Activated CD4-positive, alpha-beta T cell treated with anti-CD3 and anti-CD28 coated beads, Interleukin-2, amount 10 ng/mL, durations not matched to agents 24 days and 14 days (primary cell): Measurements from ENCODE around the gene GMEB2. TPM values are rescaled to one million over a fixed set of nuclear protein-coding genes. Genes with fewer than 3 reads are reported as not detected.
"Not testable (repeated sequence)": the region's sequence is repeated elsewhere in the genome, so short reads cannot be mapped to it uniquely, and the experiment has no call there.

Experiments
- DNase-seq: peaks from one replicate; pipeline ENCODE4 v3.0.0; 2022
- H3K27ac Mint-ChIP-seq: one replicate; pipeline ENCODE4 v1.8.0; 2022; ENCODE audit warnings: mild to moderate bottlenecking, mixed read lengths
- H3K27me3 Mint-ChIP-seq: one replicate; pipeline ENCODE4 v1.8.0; 2022; ENCODE audit warnings: mixed read lengths
- H3K36me3 Mint-ChIP-seq: one replicate; pipeline ENCODE4 v1.8.0; 2022; ENCODE audit warnings: low read depth, mild to moderate bottlenecking, mixed read lengths
- H3K4me1 Mint-ChIP-seq: one replicate; pipeline ENCODE4 v1.8.0; 2021; ENCODE audit warnings: mixed read lengths
- H3K4me3 Mint-ChIP-seq: one replicate; pipeline ENCODE4 v1.8.0; 2022; ENCODE audit warnings: mild to moderate bottlenecking, moderate library complexity, mixed read lengths
- H3K9me3 Mint-ChIP-seq: one replicate; pipeline ENCODE4 v1.8.0; 2021; ENCODE audit warnings: mixed read lengths
- intact Hi-C: fragments of 100-400 bp; cut with micrococcal nuclease; formaldehyde crosslinking; loops from one replicate; pipeline ENCODE4 v1.15.1; 2023
- total RNA-seq: library from RNA; stranded (reverse); gene quantifications from 2 replicates; pipeline ENCODE4 v1.2.3, GENCODE V29; 2022

The GMEB2 gene
- total RNA-seq, 1 donor from 2014 or later: 13.9 TPM

DNA sequence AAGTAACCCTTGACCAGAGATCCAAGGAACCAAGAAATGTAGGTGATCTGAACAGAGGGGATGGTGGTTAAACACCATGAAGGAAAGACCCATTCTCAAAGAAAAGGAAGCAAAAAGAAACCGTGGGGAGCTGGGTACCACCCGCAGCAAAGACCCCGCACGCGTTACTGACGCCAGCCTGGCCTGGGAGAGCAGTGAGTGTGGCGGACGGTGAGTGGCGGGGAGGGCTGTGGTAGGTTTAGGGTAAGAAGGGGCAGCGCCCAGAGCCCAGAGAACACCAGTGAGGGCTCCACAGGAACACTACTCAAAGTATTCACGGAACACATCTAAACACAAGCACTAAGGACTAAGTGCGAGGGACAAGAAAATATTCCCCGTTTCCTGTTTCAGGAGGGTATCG is 4.2 kb downstream of the GMEB2 start:
- Mint-ChIP-seq H3K4me3 (no peak overlapping the region), H3K27me3 (no peaks in the 10 kb centered on the region), H3K4me1 (peaks cover 15% of the 10 kb centered on the region), H3K36me3 (peaks cover 15% of the 10 kb centered on the region), H3K27ac (no peak overlapping the region), H3K9me3 (no peaks in the 10 kb centered on the region)
- no peak for DNase-seq
- intact Hi-C loops: loop anchor here (10.0 kb wide), 1 partner anchor 442 kb away; the partner anchor contains the start of gene TCEA2

DNA sequence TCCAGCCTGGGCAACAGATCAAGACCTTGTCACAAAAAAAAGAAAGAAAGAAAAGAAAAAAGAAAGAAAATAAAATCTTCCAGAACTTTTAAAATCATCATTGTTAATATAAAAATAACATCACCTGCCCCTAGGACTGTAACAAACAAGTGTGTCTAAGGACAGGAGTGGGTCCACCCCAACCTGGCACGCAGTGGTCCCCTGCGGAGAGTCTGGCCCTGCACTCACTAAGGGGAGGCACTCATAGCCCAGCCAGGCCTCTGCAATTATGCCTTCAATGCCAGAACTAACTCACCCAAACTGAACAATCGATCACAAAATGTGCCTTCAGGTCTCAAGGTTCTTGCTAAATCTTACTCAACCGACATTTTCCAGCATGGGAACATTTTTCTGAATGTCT is 4.8 kb downstream of the GMEB2 start:
- Mint-ChIP-seq H3K9me3 (no peaks in the 10 kb centered on the region), H3K27me3 (no peaks in the 10 kb centered on the region), H3K4me3 (no peak overlapping the region), H3K4me1 (peaks cover 15% of the 10 kb centered on the region), H3K36me3 (peaks cover 17% of the 10 kb centered on the region), H3K27ac (no peak overlapping the region)
- intact Hi-C loops: loop anchor here (10.0 kb wide), 1 partner anchor 443 kb away; the partner anchor contains the start of gene TCEA2
- no peak for DNase-seq

DNA sequence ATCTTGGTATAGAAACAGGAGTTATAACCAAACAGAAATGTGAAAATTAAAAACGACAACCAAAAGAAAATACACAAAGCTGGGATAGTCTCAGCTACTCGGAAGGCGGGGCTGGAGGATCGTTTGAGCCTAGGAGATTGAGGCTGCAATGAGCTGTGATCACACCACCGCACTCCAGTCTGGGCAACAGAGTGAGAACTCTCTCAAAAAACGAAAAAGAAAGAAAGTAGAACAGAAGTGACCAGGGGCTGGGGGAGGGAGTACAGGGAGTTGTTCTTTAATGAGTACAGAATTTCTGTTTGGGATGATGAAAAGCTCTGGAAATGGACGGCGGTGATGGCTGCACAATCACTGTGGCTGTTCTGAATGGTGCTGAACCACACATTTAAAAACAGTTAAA is 5.9 kb downstream of the GMEB2 start:
- no peak overlapping the region for H3K27ac Mint-ChIP-seq
- no peak for DNase-seq
- intact Hi-C loops: loop anchor here (10.0 kb wide), 1 partner anchor 444 kb away; the partner anchor contains the start of gene TCEA2
- peaks cover 15% of the 10 kb centered on the region for H3K4me1 Mint-ChIP-seq
- H3K4me3 Mint-ChIP-seq: no peak overlapping the region
- H3K27me3 Mint-ChIP-seq: no peaks in the 10 kb centered on the region
- H3K36me3 Mint-ChIP-seq: peaks cover 21% of the 10 kb centered on the region
- H3K9me3 Mint-ChIP-seq: no peaks in the 10 kb centered on the region

DNA sequence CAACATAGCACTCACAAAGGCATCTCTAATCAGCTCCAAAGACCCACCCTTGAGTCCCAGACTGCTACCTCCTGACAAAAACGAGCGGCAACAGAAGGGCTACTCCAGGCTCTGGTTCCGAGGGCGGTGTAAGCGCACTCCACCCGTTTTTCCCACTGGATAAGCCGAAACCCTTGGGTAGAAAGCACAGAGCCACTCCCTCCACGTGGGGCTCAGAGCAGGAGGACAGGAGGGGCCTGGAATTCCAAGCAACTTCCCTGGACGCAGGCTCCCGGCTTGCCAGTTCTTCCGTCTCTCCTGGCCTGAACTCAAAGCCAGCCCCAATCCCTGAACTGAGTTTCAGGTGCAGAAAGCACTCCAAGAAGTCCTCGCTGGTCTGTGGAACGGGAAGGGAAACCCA is 7.4 kb downstream of the GMEB2 start:
- H3K36me3 Mint-ChIP-seq: peaks cover 21% of the 10 kb centered on the region
- intact Hi-C loops: no loop called here
- no peak overlapping the region for H3K4me3 Mint-ChIP-seq
- H3K27me3 Mint-ChIP-seq: no peaks in the 10 kb centered on the region
- H3K27ac Mint-ChIP-seq: no peak overlapping the region
- H3K9me3 Mint-ChIP-seq: no peaks in the 10 kb centered on the region
- H3K4me1 Mint-ChIP-seq: peaks cover 12% of the 10 kb centered on the region
- DNase-seq: no peak

DNA sequence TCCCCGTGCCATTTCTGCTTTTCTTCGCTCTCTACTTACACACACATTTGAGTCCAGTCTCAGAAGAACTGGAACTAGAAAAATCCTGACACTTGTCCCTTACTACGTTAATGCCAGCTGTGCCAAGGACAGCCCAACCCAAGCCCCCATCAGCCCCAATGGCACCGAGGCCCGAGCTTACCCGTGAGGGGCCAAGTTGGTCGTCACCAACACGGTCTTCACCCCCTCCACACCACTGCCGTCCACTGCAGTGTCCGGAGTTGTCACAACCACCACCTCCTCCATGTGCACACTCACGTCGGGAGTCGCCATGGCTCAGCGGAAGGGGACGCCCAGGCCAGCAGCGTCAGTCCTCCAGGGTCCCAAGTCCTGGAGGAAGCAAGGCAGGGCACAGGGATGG is 7.8 kb downstream of the GMEB2 start:
- Mint-ChIP-seq H3K9me3 (no peaks in the 10 kb centered on the region), H3K27me3 (no peaks in the 10 kb centered on the region), H3K27ac (no peak overlapping the region), H3K4me1 (peaks cover 10% of the 10 kb centered on the region), H3K36me3 (peaks cover 21% of the 10 kb centered on the region), H3K4me3 (no peak overlapping the region)
- no peak for DNase-seq
- intact Hi-C loops: no loop called here

DNA sequence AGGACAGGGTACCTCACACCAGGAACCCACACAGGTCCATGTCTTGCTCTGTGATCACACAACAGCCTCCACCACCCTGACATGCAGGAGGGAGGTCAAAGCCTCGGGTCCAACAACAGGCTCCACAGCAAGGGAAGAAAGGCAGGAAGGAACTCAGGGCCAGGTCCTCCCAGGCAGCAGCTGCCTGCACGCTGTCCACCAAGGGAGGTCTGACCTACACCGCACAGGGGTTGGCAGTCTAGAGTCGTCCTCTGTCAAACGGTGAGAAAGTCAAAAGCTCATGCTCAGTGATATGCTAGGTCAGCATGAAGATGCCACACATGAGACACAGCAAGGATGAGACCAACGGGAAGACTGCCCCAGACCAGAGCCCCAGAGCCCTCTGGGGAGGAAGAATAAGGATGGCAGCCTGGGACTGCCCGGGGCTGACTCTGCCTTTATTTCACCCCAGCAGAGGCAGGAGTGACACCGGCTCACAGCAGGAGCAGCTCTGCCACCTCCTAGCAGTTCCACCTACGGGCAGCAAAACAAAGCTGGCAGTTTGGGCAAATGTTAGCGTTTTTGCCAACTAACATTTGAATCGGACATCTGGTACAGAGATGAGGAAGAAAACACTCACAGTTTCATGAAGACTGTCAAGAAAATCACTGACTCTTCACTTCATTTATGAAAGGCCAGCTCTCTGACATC is 8.5 kb downstream of the GMEB2 start:
- H3K9me3 Mint-ChIP-seq: no peaks in the 10 kb centered on the region
- peaks cover 12% of the 10 kb centered on the region for H3K4me1 Mint-ChIP-seq
- H3K27me3 Mint-ChIP-seq: no peaks in the 10 kb centered on the region
- no peak overlapping the region for H3K4me3 Mint-ChIP-seq
- DNase-seq: no peak
- no peak overlapping the region for H3K27ac Mint-ChIP-seq
- intact Hi-C loops: no loop called here
- peaks cover 23% of the 10 kb centered on the region for H3K36me3 Mint-ChIP-seq

DNA sequence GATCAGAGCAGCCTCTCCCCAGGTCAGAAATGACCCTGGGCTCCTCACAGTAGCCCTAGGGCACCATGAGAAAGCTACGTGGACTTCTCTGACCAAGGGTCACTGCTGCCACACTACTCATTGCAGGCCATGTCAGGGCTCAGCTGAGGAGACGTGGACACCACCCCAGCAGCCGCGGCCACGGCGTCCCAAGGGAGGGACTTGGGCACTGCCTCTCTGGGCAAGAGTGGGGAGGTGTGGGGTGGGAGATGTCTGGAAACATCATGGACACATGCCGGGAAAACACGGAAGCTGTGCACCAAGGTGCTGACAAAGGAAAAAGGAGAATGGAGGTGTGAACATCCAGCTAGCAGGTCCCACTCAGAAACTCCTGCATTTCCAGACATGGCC is 9.0 kb downstream of the GMEB2 start:
- no peak for DNase-seq
- Mint-ChIP-seq H3K36me3 (peaks cover 27% of the 10 kb centered on the region), H3K4me1 (peaks cover 12% of the 10 kb centered on the region), H3K27me3 (no peaks in the 10 kb centered on the region), H3K27ac (no peak overlapping the region), H3K9me3 (no peaks in the 10 kb centered on the region), H3K4me3 (no peak overlapping the region)
- intact Hi-C loops: no loop called here

DNA sequence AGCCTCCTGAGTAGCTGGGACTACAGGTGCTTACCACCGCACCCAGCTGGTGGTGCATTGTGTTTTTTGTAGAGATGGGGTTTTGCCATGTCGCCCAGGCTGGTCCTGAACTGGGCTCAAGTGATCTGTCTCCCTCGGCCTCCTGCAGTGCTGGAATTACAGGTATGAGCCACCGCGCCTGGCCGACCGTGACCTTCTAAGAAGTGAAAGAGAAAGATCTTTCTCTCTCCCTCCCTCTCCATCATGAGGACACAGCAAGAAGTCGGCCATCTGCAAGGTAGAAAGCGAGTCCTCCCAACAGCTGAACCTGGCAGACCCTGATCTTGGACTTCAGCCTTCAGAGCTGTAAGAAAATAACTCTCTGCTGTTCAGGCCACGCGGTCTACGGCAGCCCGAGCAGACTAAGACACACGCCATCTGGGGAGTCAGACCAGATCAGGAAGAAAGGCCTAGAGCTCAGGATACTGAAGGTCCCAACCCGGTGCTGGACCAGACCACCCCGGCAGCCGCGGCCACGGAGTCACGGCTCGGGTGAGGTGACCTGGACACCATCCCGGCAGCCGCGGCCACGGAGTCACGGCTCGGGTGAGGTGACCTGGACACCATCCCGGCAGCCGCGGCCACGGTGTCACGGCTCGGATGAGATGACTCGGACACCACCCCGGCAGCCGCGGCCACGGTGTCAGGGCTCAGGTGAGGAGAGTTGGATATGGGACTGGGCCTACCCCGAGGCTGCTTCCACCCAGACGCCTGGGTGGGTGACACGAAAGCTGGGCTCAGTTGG is 9.6 kb downstream of the GMEB2 start:
- Mint-ChIP-seq H3K4me1 (peaks cover 8% of the 10 kb centered on the region), H3K27me3 (no peaks in the 10 kb centered on the region), H3K9me3 (no peaks in the 10 kb centered on the region), H3K36me3 (peaks cover 27% of the 10 kb centered on the region), H3K27ac (no peak overlapping the region), H3K4me3 (no peak overlapping the region)
- no peak for DNase-seq
- intact Hi-C loops: no loop called here

DNA sequence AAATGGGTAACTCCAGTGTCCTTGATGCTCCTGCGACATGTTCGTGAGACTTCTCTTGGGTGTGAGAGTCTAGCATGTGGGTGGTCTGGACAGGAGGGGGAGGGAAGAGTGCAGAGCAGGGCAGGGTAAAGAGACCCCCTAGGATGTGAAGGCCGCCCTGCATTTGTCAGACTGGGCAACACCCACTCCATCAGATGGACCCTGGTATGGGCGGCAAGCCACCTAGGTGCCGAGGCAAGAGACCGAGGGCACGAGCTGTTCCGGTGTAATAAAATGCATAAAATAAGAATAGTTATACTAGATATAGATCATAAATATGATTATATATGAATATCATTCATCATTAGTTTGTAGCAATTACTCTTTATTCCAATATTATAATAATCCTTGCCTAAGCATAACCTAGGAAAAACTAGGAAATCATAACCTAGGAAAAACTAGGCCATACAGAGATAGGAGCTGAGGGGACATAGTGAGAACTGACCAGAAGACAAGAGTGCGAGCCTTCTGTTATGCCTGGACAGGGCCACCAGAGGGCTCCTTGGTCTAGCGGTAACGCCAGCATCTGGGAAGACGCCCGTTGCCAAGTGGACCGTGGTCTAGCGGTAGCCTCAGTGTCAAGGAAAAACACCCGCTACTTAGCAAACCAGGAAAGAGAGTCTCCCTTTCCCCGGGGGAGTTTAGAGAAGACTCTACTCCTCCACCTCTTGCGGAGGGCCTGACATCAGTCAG is 12.9 kb downstream of the GMEB2 start:
- H3K4me3 Mint-ChIP-seq, H3K4me1 Mint-ChIP-seq, DNase-seq, H3K9me3 Mint-ChIP-seq, intact Hi-C loops, H3K27me3 Mint-ChIP-seq, H3K27ac Mint-ChIP-seq: not testable (repeated sequence)
- peaks cover 32% of the 10 kb centered on the region for H3K36me3 Mint-ChIP-seq

DNA sequence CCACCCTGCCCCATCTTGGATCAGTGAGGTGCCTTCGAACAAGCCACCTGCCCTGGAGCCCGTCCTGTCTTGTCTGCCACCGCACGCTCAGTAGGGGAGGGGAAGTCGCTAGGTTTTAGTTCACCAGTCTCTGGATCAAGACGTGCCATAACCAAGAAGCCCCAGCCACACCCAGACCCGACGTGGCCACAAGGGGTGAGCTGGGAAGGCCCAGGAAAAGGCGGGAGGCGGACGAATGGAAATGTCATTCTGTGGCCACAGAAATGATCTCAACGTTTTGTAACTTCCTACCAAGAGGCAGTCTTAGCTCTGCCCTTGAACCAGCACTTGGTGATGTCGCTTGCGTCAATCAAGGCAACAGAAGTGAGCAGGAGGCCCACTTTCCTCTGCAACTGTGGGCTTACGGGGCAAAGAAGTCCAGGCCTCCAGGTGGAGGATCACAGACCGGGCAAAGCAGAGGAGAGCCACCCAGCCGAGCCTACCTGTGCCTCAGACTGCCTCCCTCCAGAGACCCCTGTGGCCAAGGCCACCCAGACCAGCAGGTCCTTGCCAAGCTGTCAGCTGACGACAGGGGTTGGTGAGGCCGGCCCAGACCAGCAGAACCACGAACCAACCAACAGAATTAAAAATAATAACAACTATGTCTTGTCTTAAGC is 14.5 kb downstream of the GMEB2 start:
- Mint-ChIP-seq H3K27ac (no peak overlapping the region), H3K4me1 (peaks cover 2% of the 10 kb centered on the region), H3K4me3 (no peak overlapping the region), H3K9me3 (no peaks in the 10 kb centered on the region), H3K27me3 (no peaks in the 10 kb centered on the region), H3K36me3 (peaks cover 23% of the 10 kb centered on the region)
- DNase-seq: no peak
- intact Hi-C loops: no loop called here

DNA sequence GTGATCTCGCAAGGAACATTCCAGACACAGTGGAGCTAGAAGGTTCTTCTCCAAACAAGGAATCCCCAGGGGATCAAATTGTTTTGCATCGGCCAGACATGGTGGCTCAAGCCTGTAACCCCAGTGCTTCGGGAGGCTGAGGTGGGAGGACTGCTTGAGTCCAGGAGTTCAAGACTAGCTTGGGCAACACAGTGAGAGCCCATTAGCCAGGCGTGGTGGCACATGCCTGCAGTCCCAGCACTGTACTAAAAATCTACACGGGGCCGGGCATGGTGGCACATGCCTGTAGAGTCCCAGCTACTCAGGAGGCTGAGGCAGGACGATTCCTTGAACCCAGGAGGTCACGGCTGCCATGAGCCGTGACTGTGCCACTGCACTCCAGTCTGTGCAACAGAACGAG is 15.3 kb downstream of the GMEB2 start:
- intact Hi-C loops: no loop called here
- Mint-ChIP-seq H3K27me3 (no peaks in the 10 kb centered on the region), H3K9me3 (no peaks in the 10 kb centered on the region), H3K4me3 (no peak overlapping the region), H3K4me1 (peaks cover 2% of the 10 kb centered on the region), H3K36me3 (peaks cover 23% of the 10 kb centered on the region), H3K27ac (no peak overlapping the region)
- no peak for DNase-seq

DNA sequence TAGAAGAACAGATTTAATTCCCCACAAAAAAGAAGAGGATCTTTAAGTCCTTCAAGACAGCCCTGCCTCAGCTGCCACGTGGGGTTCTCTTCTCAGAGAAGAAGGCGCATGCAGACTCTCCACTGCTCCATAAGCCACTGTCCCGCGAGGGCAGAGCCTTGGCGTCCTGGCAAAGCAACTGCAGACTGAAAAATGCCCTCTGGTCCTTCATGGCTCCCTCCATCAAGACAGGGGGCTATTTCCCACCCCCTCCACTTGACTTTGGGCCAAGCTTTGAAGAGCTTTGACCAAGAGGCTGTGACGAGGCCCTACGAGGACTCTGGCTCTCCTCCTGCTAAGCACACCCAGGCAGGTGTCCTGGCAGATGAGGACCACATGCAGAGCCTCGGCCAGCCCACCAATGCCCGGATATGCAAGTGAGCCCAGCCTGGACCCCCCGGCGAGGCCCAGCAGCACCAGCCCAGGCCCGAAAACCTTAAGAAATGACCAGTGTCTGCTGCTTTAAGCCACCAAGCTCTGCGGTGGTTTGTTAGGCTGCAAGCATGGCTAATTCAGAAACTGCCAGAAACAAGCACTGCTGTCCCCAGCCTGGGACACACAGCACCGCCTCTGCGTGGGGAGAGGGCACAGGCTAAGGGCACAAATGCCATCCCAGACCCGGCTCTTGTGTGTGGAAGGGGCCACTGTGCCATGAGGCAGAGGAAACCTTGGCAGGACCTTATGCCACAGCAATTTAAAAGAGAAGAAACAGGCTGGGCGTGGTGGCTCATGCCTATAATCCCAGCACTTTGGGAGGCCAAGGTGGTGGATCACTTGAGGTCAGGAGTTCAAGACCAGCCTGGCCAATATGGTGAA is 16.1 kb downstream of the GMEB2 start:
- intact Hi-C loops: no loop called here
- Mint-ChIP-seq H3K27me3 (no peaks in the 10 kb centered on the region), H3K4me3 (no peak overlapping the region), H3K27ac (no peak overlapping the region), H3K36me3 (peaks cover 23% of the 10 kb centered on the region), H3K4me1 (peaks cover 2% of the 10 kb centered on the region), H3K9me3 (no peaks in the 10 kb centered on the region)
- no peak for DNase-seq

DNA sequence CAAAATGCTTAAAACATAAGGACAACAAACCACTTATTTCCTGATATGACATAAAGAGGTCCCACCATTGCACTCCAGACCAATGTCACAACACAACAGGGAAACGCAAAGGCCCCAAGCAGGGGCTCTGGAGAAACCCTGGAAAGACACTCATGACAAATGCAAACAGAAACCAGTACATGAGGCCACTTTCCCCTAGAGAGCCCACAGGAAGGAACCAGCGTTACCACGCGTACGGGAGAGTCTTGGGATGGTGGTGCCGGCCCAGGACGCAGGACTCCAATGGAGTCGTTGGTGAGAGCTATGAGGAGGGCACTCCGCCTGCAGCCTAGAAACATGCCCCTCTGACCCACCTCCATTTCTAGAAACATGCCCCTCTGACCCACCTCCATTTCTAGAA is 20.2 kb downstream of the GMEB2 start:
- Mint-ChIP-seq H3K4me3 (no peak overlapping the region), H3K27ac (no peak overlapping the region)

More for the DNA sequence above, 20.2 kb downstream of the GMEB2 start:
- intact Hi-C loops: no loop called here
- peaks cover 2% of the 10 kb centered on the region for H3K4me1 Mint-ChIP-seq
- no peak for DNase-seq
- H3K27me3 Mint-ChIP-seq: no peaks in the 10 kb centered on the region
- H3K36me3 Mint-ChIP-seq: peaks cover 31% of the 10 kb centered on the region
- no peaks in the 10 kb centered on the region for H3K9me3 Mint-ChIP-seq
